HCT116 (cell line): ENCODE measurements around the gene SMIM28. TPM values are rescaled to one million over a fixed set of nuclear protein-coding genes. Genes with fewer than 3 reads are reported as not detected.

ENCODE experiments used
- ATAC-seq: fragments of 200-7000 bp; cut with Tn5 transposase; 2 replicates; pipeline ENCODE4 v1.9.1; 2020; ENCODE audit warnings: mild to moderate bottlenecking, moderate library complexity
- BruUV-seq: library from RNA; stranded (reverse); fragments of 400-500 nt; replicated peaks from 2 replicates; lab custom pipeline; 2021; lab: Mats Ljungman, UMichigan
- CTCF ChIA-PET: fragments of 300-600 bp; sonication (Branson Sonifier 250); formaldehyde crosslinking; loops from one replicate; lab custom pipeline; 2021; ENCODE audit warnings: antibody characterized with exemption; lab: Charles Lee
- POLR2A ChIA-PET: fragments of 300-600, 350-600 bp; sonication (Branson Sonifier 250); formaldehyde crosslinking; loops from one replicate; lab custom pipeline; 2021; ENCODE audit warnings: antibody characterized with exemption; lab: Charles Lee
- RAD21 ChIA-PET, 2 experiments: fragments of 300-600 bp; sonication (Branson Sonifier 250); formaldehyde crosslinking; loops; one replicate each; lab custom pipeline; 2023; ENCODE audit warnings: low total read pairs in 2 of 2; ENCODE audit not compliant: uncharacterized antibody in 2 of 2, unreplicated experiment in 2 of 2, low non-redundant PET in 1 of 2; lab: Charles Lee
- DNase-seq: peaks from one replicate; pipeline ENCODE4 v3.0.0-alpha.2; 2010; ENCODE audit warnings: low read depth, low spot score
- H2AFZ ChIP-seq: fragments of 200-600 bp; shearing (Covaris generic), sonication (generic); 2 replicates; pipeline ENCODE4 v1.6.1; 2017; ENCODE audit warnings: low read depth, mixed run types, mixed read lengths, antibody characterized with exemption, low read length; ENCODE audit not compliant: poor library complexity, severe bottlenecking
- H3K27ac ChIP-seq: 2 replicates; pipeline ENCODE4 v1.5.1; 2012; ENCODE audit warnings: low read depth, low read length
- H3K27me3 ChIP-seq: fragments of 200-600 bp; sonication (generic); 2 replicates; pipeline ENCODE4 v1.6.1; 2016; ENCODE audit warnings: mixed run types, low read length, mixed read lengths; ENCODE audit not compliant: insufficient read depth
- H3K36me3 ChIP-seq, 2 experiments: fragments of 200-500 bp in 1 of 2; fragments of 200-600 bp in 1 of 2; sonication (Bioruptor generic) in 1 of 2; sonication (generic) in 1 of 2; 2 replicates each; pipeline versions ENCODE4 v1.5.1 to v1.6.1; 2014 to 2016; ENCODE audit warnings: low read length in 2 of 2, inconsistent platforms in 1 of 2, mixed read lengths in 1 of 2, mixed run types in 1 of 2; ENCODE audit not compliant: insufficient read depth in 2 of 2, control insufficient read depth in 1 of 2
- H3K4me1 ChIP-seq, 2 experiments: fragments of 200-600 bp in 1 of 2; sonication (generic) in 1 of 2; 2 replicates each; pipeline versions ENCODE4 v1.5.1 to v1.6.1; 2012 to 2017; ENCODE audit warnings: low read length in 2 of 2, inconsistent platforms in 1 of 2, mild to moderate bottlenecking in 1 of 2, mixed read lengths in 1 of 2, mixed run types in 1 of 2, moderate library complexity in 1 of 2; ENCODE audit not compliant: insufficient read depth in 2 of 2, control insufficient read depth in 1 of 2
- H3K4me2 ChIP-seq: fragments of 200-600 bp; sonication (generic); 2 replicates; pipeline ENCODE4 v1.6.1; 2017; ENCODE audit warnings: mixed run types, low read length, mixed read lengths
- H3K4me3 ChIP-seq, 2 experiments: fragments of 200-600 bp in 1 of 2; sonication (generic) in 1 of 2; replicated peaks in 1 of 2; 2 replicates each; pipeline ENCODE4 v1.5.1; 2011 to 2016; ENCODE audit warnings: low read length in 2 of 2, control low read depth in 1 of 2, low read depth in 1 of 2, mild to moderate bottlenecking in 1 of 2, mixed read lengths in 1 of 2, mixed run types in 1 of 2
- H3K79me2 ChIP-seq: fragments of 200-600 bp; sonication (generic); 2 replicates; pipeline ENCODE4 v1.6.1; 2017; ENCODE audit warnings: mild to moderate bottlenecking, mixed run types, low read length, moderate library complexity, mixed read lengths; ENCODE audit not compliant: insufficient read depth
- H3K9ac ChIP-seq: fragments of 200-600 bp; sonication (generic); 2 replicates; pipeline ENCODE4 v1.6.1; 2016; ENCODE audit warnings: low read length, mixed read lengths
- H3K9me2 ChIP-seq: fragments of 200-600 bp; sonication (generic), shearing (Covaris generic); 2 replicates; pipeline ENCODE4 v1.6.1; 2017; ENCODE audit warnings: mixed run types, mild to moderate bottlenecking, moderate library complexity; ENCODE audit not compliant: insufficient read depth
- H3K9me3 ChIP-seq, 2 experiments: fragments of 200-500 bp in 1 of 2; fragments of 200-600 bp in 1 of 2; sonication (Bioruptor generic) in 1 of 2; sonication (generic) in 1 of 2; 2 replicates each; pipeline ENCODE4 v1.6.1; 2014 to 2017; ENCODE audit warnings: low read length in 2 of 2, mixed read lengths in 2 of 2, inconsistent platforms in 1 of 2, low read depth in 1 of 2, mild to moderate bottlenecking in 1 of 2, mixed run types in 1 of 2, moderate library complexity in 1 of 2; ENCODE audit not compliant: control insufficient read depth in 1 of 2, insufficient read depth in 1 of 2
- H4K20me1 ChIP-seq: fragments of 200-600 bp; sonication (generic), shearing (Covaris generic); 2 replicates; pipeline ENCODE4 v1.6.1; 2017; ENCODE audit warnings: mixed run types, mild to moderate bottlenecking, moderate library complexity; ENCODE audit not compliant: insufficient read depth
- EGR1 ChIP-seq: IDR thresholded peaks from 2 replicates; pipeline ENCODE4 v1.6.1; 2012; ENCODE audit warnings: low read depth
- ELF1 ChIP-seq: IDR thresholded peaks from 2 replicates; pipeline ENCODE4 v1.6.1; 2012; ENCODE audit warnings: low read depth, borderline replicate concordance
- JUND ChIP-seq: IDR thresholded peaks from 2 replicates; pipeline ENCODE4 v1.6.1; 2012
- POLR2A ChIP-seq: IDR thresholded peaks from 2 replicates; pipeline ENCODE4 v1.7.0; 2011; ENCODE audit warnings: borderline replicate concordance; ENCODE audit not compliant: insufficient read depth, insufficient read length; ENCODE audit errors: extremely low read depth
- POLR2AphosphoS5 ChIP-seq: IDR thresholded peaks from 2 replicates; pipeline ENCODE4 v1.6.1; 2011; ENCODE audit warnings: mild to moderate bottlenecking, low read depth, low read length, moderate library complexity
- RAD21 ChIP-seq: IDR thresholded peaks from 2 replicates; pipeline ENCODE4 v1.6.1; 2012; ENCODE audit warnings: low read depth, mild to moderate bottlenecking
- SRF ChIP-seq: IDR thresholded peaks from 2 replicates; pipeline ENCODE4 v1.6.1; 2012; ENCODE audit warnings: low read depth
- TCF7L2 ChIP-seq: IDR thresholded peaks from 2 replicates; pipeline ENCODE4 v1.7.0; 2011; ENCODE audit warnings: borderline replicate concordance, inconsistent platforms; ENCODE audit not compliant: insufficient read depth, insufficient read length; ENCODE audit errors: extremely low read depth
- YY1 ChIP-seq: IDR thresholded peaks from 2 replicates; pipeline ENCODE4 v1.6.1; 2011; ENCODE audit warnings: low read length, low read depth, moderate library complexity, mild to moderate bottlenecking; ENCODE audit not compliant: insufficient replicate concordance; ENCODE audit errors: extremely low read depth
- intact Hi-C: fragments of 100-400 bp; cut with micrococcal nuclease; formaldehyde crosslinking; loops from 2 replicates; pipeline ENCODE4 v1.10.0; 2022
- total RNA-seq: library from RNA; stranded (reverse); gene quantifications from one replicate; pipeline ENCODE4 v1.2.1, GENCODE V29; 2021; ENCODE audit not compliant: unreplicated experiment

Gene SMIM28
- total RNA-seq, 1 experiment from 2014 or later = not detected

- H3K36me3 ChIP-seq = no peaks in the 10 kb centered on the region
- intact Hi-C loops = no loop called here
- ATAC-seq = no peak
- no peaks in the 10 kb centered on the region for H3K4me1 ChIP-seq
- H3K4me3 ChIP-seq = no peak overlapping the region
- H3K27ac ChIP-seq = no peak overlapping the region
- H2AFZ ChIP-seq = no peak overlapping the region
- H3K4me2 ChIP-seq = no peak overlapping the region
- H3K9ac ChIP-seq = no peak overlapping the region
- no peaks in the 10 kb centered on the region for H3K9me3 ChIP-seq
- no peaks in the 10 kb centered on the region for H3K79me2 ChIP-seq
- RAD21 ChIA-PET = no interaction called here
- POLR2A ChIA-PET = no interaction called here
- no peak for DNase-seq
- no peaks in the 10 kb centered on the region for H3K27me3 ChIP-seq
- H3K9me2 ChIP-seq = no peaks in the 10 kb centered on the region; the same call in 1 of the 2 replicates
- no TSS peak for BruUV-seq
- H4K20me1 ChIP-seq = no peaks in the 10 kb centered on the region
- TF ChIP-seq POLR2AphosphoS5 (no peak), YY1 (no peak), SRF (no peak), RAD21 (no peak), TCF7L2 (no peak), JUND (no peak), ELF1 (no peak), POLR2A (no peak), EGR1 (no peak)
- CTCF ChIA-PET = no interaction called here
Measured at GRCh38 chr6:138396709-138397108, 19.0 kb downstream of the SMIM28 start.

- TF ChIP-seq RAD21 = peak; percentile 44
- TF ChIP-seq POLR2A = no peak
- TF ChIP-seq, all 23 proteins: peak for 1
- intact Hi-C loops = no loop called here
- Histone ChIP-seq H2AFZ (no peak overlapping the region), H3K27me3 (no peaks in the 10 kb centered on the region), H3K9me2 (no peaks in the 10 kb centered on the region; the same call in 1 of the 2 replicates), H3K4me1 (no peaks in the 10 kb centered on the region), H3K4me2 (no peak overlapping the region), H3K36me3 (no peaks in the 10 kb centered on the region), H3K4me3 (no peak overlapping the region), H3K79me2 (no peaks in the 10 kb centered on the region), H4K20me1 (no peaks in the 10 kb centered on the region), H3K9ac (no peak overlapping the region), H3K9me3 (no peaks in the 10 kb centered on the region), H3K27ac (no peak overlapping the region)
- DNase-seq (no peak), ATAC-seq (no peak)
- POLR2A ChIA-PET = no interaction called here
- CTCF ChIA-PET = no interaction called here
- BruUV-seq = no TSS peak
- RAD21 ChIA-PET = no interaction called here
Measured at GRCh38 chr6:138397128-138398122, 19.7 kb downstream of the SMIM28 start.
